Neural crest cell (in vitro differentiated cells): ENCODE measurements around the gene SCAMP5. TPM values are rescaled to one million over a fixed set of nuclear protein-coding genes. Genes with fewer than 3 reads are reported as not detected.

Source experiments
- DNase-seq: peaks from one replicate; pipeline ENCODE4 v3.0.0; 2021; ENCODE audit warnings: low read depth, mixed read lengths, low spot score
- H3K27ac Mint-ChIP-seq: one replicate; pipeline ENCODE4 v1.8.0; 2021; ENCODE audit warnings: mild to moderate bottlenecking, mixed read lengths; ENCODE audit not compliant: unreplicated experiment
- H3K27me3 Mint-ChIP-seq: 2 replicates; pipeline ENCODE4 v1.8.0; 2021; ENCODE audit warnings: low read depth, mild to moderate bottlenecking, mixed read lengths
- H3K36me3 Mint-ChIP-seq: 2 replicates; pipeline ENCODE4 v1.8.0; 2021; ENCODE audit warnings: low read depth, mild to moderate bottlenecking, mixed read lengths
- H3K4me1 Mint-ChIP-seq: 2 replicates; pipeline ENCODE4 v1.8.0; 2021; ENCODE audit warnings: mixed read lengths
- H3K4me3 Mint-ChIP-seq: one replicate; pipeline ENCODE4 v1.8.0; 2021; ENCODE audit warnings: mild to moderate bottlenecking, mixed read lengths
- H3K9me3 Mint-ChIP-seq: 2 replicates; pipeline ENCODE4 v1.8.0; 2021; ENCODE audit warnings: mixed read lengths
- CTCF ChIP-seq: fragments of 200-600 bp; sonication (generic); conservative IDR thresholded peaks from 2 replicates; pipeline ENCODE4 v1.5.0; 2021; ENCODE audit warnings: antibody characterized with exemption, mild to moderate bottlenecking
- total RNA-seq: library from RNA; stranded (reverse); gene quantifications from 2 replicates; pipeline ENCODE4 v1.2.1, GENCODE V29; 2021

SCAMP5 gene
- total RNA-seq, 1 donor from 2014 or later = 39.4 TPM

GRCh38 chr15:75045332-75046015 lies 50.1 kb downstream of the SCAMP5 start:
- no peak for TF ChIP-seq CTCF

GRCh38 chr15:75048394-75048793 lies 53.0 kb downstream of the SCAMP5 start:
- no peaks in the 10 kb centered on the region for H3K9me3 Mint-ChIP-seq

More at GRCh38 chr15:75045332-75046015, 50.1 kb downstream of the SCAMP5 start:
- Mint-ChIP-seq H3K4me1 (peaks cover 23% of the 10 kb centered on the region), H3K36me3 (no peaks in the 10 kb centered on the region), H3K4me3 (no peak overlapping the region), H3K27me3 (no peaks in the 10 kb centered on the region), H3K9me3 (no peaks in the 10 kb centered on the region), H3K27ac (no peak overlapping the region)
- no peak for DNase-seq

GRCh38 chr15:75049392-75049791 lies 54.0 kb downstream of the SCAMP5 start:
- peaks cover 12% of the 10 kb centered on the region for H3K4me1 Mint-ChIP-seq
- no peak for DNase-seq
- no peak overlapping the region for H3K4me3 Mint-ChIP-seq
- no peaks in the 10 kb centered on the region for H3K9me3 Mint-ChIP-seq
- no peak for TF ChIP-seq CTCF
- H3K36me3 Mint-ChIP-seq = no peaks in the 10 kb centered on the region
- H3K27me3 Mint-ChIP-seq = no peaks in the 10 kb centered on the region
- no peak overlapping the region for H3K27ac Mint-ChIP-seq

More at GRCh38 chr15:75048394-75048793, 53.0 kb downstream of the SCAMP5 start:
- Mint-ChIP-seq H3K4me3 (no peak overlapping the region), H3K4me1 (peaks cover 16% of the 10 kb centered on the region), H3K27me3 (no peaks in the 10 kb centered on the region), H3K27ac (no peak overlapping the region), H3K36me3 (no peaks in the 10 kb centered on the region)
- no peak for DNase-seq
- no peak for TF ChIP-seq CTCF

- Mint-ChIP-seq H3K9me3 (no peaks in the 10 kb centered on the region), H3K4me3 (no peak overlapping the region), H3K27me3 (no peaks in the 10 kb centered on the region), H3K36me3 (no peaks in the 10 kb centered on the region), H3K4me1 (peaks cover 14% of the 10 kb centered on the region), H3K27ac (no peak overlapping the region)
- no peak for TF ChIP-seq CTCF
- DNase-seq = no peak
These were observed 54.9 kb downstream of the SCAMP5 start for GRCh38 chr15:75050283-75050682.

GRCh38 chr15:75051191-75051608 lies 55.8 kb downstream of the SCAMP5 start:
- TF ChIP-seq CTCF = no peak
- no peak for DNase-seq
- Mint-ChIP-seq H3K9me3 (no peaks in the 10 kb centered on the region), H3K36me3 (no peaks in the 10 kb centered on the region), H3K27ac (no peak overlapping the region), H3K4me3 (no peak overlapping the region), H3K4me1 (peaks cover 14% of the 10 kb centered on the region), H3K27me3 (no peaks in the 10 kb centered on the region)
